ENCODE measurements around the gene CACNG6.
"Not testable (repeated sequence)": the region's sequence is repeated elsewhere in the genome, so short reads cannot be mapped to it uniquely, and the experiment has no call there.

The CACNG6 gene

GRCh38 chr19:54002495-54003315 is 11.3 kb downstream of the CACNG6 start:
- DNase-seq: no peak

GRCh38 chr19:54009440-54009839 is 18.0 kb downstream of the CACNG6 start:
- DNase-seq: no peak

DNA sequence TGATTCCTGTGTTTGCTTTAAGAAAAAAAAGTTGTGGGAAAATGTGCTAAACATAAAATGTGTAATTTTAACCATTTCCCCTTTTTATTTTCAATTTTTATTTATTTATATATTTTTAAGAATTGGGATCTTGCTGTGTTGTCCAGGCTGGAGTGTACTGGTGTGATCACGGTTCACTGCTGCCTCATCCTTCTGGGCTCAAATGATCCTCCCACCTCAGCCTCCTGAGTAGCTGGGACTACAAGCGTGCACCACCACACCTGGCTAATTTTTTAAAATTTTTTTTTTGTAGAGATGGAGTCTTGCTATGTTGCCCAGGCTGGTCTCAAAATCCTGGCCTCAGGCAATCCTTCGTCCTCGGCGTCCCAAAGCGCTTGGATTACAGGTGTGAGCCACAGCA is 19.0 kb downstream of the CACNG6 start:
- no peak for DNase-seq

DNA sequence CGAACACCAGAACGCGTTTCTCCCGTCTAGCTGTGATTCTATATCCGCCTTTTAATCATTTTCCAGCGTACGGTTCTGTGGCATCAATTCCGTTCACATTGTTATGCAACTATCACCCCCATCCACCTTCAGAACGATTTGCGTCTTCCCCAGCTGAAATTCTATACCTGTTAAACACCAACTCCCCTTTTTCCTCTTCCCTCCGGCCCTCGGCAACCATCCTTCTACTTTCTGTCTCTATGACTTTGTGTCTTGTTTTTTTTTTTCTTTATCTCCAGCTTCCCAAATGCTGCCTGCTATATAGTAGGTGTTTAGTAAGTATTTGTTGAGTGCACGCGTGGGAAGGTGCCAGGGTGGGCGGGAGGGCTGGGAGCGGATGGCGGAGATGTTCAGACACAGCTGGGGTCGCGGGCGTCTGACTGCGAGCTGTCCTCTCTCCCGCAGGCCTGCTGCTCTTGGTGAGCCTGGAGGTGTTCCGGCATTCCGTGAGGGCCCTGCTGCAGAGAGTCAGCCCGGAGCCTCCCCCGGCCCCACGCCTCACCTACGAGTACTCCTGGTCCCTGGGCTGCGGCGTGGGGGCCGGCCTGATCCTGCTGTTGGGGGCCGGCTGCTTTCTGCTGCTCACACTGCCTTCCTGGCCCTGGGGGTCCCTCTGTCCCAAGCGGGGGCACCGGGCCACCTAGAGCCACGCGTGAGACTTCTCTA is 20.2 kb downstream of the CACNG6 start:
- DNase-seq: no peak

GRCh38 chr19:54013866-54014265 is 22.4 kb downstream of the CACNG6 start:
- DNase-seq: no peak

DNA sequence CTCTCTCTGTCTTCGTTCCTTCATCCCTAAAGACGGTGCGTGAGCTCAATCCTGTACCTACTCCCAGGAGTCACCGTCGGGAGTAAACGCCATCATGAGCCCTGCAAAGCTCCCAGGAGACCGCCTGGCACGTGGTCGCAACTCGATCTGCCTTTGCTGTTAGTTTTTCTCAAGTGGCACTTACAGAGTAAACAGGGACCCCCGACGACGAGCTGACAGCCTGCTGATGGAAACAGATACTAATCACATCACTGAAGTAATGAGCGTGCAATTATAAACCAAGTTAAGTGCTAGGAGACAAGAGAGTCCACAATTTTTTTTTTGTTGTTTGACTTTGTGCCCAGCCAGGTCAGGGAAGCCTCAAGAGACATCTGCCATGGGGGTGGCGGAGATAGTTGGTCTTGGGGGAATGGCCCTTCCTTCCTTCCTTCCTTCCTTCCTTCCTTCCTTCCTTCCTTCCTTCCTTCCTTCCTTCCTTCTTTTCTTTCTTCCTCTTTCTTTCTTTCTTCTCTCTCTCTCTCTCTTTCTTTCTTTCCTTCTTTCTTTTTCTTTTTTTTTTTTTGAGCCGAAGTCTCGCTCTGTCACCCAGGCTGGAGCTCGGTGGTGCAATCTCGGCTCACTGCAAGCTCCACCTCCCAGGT is 23.6 kb downstream of the CACNG6 start:
- no peak for DNase-seq

GRCh38 chr19:54017261-54017660 is 25.8 kb downstream of the CACNG6 start:
- DNase-seq: no peak

DNA sequence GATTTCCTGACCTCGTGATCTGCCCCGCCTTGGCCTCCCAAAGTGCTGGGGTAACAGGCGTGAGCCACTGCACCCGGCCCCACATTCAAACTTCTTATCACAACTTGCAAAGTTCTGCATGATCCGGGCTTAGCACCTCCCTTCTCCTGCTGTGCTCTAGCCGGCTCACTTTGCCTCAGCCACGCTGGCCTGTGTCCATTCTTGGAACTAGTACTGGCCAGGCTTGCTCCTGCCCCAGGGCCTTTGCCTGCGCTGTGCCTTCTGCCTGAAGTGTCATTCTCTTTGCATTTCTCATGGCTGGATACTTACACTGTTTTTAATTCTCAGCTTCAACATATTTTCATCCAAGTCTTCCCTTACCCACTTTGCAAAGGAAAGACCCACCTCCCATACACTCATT is 29.9 kb downstream of the CACNG6 start:
- no peak for DNase-seq

DNA sequence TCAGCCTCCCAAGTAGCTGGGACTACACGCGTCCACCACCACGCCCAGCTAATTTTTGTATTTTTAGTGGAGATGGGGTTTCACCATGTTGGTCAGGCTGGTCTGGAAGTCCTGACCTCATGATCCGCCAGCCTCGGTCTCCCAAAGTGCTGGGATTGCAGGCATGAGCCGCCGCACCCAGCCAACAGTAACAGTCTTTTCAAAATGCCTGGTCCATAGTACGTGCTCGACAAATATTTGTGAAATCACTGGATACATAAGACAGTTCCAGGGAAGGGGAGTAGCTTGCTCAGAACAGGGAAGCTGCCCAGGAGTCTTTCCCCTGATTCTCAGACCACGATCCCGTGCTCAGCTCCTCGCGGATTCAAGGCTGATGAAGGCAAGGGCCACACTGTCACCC is 30.5 kb downstream of the CACNG6 start:
- DNase-seq: no peak

DNA sequence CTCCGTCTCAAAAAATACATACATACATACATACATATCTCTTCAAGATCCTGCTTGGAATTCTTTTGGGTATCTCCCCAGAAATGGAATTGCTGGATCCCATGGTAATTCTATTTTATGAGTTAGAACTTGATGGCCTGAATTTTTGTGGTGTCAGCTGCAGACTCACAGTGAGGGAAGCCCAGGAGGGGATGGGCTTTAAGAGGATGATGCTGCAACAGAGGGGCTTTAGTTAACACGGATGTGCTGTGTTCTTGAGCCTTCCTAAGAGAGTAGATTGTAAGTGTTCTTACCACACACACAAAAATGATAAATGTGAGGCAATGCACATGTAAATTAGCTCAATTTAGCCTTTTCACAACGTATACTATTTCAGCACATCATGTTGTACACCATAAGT is 31.8 kb downstream of the CACNG6 start:
- DNase-seq: no peak

- no peak for DNase-seq
These were observed 33.2 kb downstream of the CACNG6 start for GRCh38 chr19:54024660-54025059.

DNA sequence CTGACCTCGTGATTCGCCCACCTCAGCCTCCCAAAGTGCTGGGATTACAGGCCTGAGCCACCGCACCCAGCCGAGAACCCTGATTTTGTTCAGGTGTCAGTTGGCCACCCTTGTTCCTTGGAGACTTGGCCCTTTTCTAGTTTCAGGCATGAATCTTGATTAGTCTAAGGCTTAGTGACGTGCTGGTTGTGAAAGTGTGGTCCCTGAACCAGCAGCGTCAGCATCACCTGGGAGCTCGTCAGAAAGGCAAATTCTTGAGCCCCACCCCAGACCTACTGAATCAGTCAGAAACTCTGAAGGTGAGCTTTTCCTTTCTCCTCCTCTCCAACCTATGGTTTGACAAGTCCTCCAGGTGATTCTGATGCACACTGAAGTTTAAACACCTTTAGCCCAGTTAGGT is 35.2 kb downstream of the CACNG6 start:
- no peak for DNase-seq

GRCh38 chr19:54029301-54029700 is 37.9 kb downstream of the CACNG6 start:
- DNase-seq: no peak

- DNase-seq: peak; percentile 20
These were observed 38.6 kb downstream of the CACNG6 start for GRCh38 chr19:54029930-54030490.

DNA sequence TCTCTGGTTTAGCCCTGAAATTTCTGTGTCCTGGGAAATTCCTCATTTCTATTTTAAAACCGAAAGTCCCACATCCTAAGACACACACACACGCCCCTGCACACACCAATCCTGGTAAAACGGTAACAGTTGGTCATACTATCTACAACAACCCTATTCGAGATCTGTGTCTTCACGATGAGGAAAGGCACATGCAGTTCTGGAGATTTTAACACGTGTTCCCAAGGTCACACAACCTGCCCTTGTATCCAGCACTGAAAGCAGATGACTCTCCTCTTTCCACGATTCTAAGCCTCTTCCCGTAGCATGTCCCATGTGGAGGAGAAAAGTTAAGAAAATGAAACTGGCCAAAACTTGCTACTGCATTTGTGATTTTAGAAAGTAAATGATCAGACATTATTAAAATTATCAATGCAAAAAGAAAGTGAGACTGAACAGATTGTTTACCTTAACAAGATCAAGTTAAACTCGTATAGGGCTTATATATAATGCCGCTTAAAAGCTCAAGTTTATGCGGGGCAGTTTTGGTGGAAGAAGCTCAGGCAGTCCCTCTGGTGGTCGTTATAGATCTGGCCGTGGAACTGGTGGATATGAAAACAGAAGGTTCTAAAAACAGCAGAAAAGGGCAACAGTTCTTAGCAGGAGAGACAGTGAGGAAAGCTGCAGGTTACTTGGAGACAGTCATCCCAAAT is 39.6 kb downstream of the CACNG6 start:
- no peak for DNase-seq

DNA sequence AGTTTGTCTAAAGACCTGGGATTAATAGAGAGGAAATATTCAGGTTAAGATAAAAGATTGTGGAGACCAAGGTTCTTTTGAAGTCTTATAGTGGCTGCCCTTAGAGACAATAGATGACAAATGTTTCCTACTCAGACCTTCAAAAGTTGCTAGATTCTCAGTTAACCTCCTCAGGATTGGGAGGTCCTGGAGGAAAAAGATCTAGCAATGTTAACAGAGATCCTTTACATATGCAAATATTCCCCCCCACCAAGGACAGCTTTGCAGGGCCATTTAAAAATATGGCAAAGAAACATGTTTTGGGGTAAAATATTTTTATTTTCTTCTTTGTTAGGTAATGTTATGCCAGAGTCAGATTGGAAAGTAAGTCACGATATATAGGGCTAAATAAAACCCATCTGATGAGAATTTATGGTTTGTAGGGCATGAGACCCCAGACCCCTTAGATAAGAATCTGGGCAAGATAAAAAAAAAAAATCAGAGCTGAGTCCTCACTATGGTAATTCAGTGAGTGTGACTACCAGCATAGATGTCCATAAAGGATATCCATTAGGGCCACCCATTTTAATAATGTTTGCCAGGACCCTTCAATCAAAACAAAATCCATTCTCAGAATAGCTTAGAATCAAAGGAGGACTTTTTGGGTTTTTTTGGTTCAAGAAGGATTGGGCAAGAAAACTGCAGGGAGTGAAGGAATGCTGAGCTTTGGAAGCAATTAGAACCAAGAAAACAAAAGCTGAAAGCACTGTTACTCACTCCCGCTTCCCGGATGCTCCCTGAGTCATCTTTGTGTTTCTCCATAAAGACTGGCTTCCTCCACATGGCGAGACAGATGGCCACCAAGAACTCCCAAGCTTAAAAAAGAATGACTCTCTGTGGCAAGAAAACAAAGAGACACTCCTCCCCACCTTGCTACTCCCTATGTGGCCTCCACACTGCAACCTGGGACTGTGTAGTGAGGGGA is 44.1 kb downstream of the CACNG6 start:
- DNase-seq: peak; percentile 66

DNA sequence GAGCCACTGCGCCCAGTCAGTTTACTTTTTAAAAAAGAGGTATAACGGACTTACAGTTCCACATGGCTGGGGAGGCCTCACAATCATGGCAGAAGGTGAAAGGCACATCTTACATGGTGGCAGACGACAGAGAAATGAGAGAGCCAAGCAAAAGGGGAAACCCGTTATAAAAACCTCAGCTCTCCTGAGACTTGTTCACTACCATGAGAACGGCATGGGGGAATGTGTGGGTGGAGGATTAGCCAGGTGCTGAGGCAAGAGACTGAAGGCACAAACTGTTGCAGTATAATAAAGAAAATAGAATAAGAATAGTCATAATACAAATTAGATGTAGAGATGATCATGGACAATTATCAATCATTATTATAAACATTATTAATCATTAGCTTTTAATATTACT is 45.1 kb downstream of the CACNG6 start:
- DNase-seq: not testable (repeated sequence)

- DNase-seq: no peak
These were observed 48.6 kb downstream of the CACNG6 start for GRCh38 chr19:54040003-54040402.

DNA sequence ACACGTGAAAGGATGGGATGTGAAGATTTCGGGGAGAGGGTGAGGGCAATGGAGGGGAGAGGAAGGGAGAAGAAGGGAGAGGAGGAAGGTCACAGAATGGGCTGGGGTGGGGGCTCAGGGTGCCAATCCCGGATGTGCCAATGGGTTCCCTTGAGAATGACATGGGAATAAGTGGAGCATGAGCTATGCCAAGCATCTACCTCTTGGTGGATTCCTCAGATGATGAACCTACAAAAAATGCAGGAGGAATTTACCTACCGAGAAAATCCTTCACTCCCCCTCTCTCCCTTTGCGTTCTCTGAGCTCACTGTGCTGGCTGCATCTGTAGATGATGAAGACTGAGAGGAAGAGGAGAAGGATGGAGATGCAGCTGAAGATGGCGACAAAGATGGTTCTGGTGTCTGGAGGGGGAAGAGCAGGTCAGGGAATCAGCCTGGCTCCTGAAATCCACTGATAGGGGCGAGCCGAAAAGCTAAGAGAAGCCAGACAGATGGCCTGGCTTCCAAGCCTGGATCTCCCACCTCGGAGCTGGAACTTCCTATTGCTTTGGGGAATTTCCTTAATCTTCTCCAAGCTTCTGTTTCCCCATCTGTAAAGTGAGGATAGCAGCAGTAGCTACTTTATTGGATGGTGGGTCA is 50.7 kb downstream of the CACNG6 start:
- peak; percentile 63 for DNase-seq

DNA sequence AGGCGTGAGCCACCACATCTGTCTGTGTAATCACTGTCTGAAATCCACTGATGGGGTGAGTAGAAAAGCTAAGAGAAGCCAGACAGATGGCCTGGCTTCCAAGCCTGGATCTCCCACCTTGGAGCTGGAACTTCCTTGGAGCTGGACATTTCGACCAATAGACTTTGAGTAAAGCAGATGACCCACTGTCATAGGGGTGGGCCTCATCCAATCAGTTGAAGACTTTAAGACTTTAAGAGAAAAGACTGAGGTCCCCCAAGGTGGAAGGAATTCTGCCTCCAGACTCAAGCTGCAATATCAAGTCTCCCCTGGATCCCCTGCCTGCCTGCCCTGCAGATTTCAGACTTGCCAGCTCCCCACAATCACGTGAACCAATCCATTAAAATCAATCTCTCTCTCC is 51.6 kb downstream of the CACNG6 start:
- no peak for DNase-seq

GRCh38 chr19:54045771-54046170 is 54.3 kb downstream of the CACNG6 start:
- DNase-seq: no peak

Measured in kidney glomerular epithelial cell (primary cell).